Measurements from ENCODE around the gene UBE2G1.

DNA sequence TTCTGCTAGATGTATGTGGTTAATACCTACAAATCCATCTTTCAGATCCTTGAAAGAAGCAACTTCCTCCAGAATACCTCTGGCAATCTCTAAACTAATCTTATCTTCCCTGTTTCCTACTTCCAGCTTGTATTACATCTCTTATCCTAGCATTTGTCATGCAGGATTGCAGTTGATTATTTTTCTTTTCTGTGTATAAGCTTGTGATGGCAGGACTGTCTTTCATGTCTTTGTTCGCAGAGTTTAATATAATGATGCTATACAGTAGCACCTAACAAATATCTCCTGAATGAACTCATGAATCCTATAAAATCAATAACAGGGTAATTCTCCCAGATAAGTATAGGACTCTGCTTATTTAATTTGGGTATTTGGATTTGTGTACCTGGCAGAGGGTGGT is 12.2 kb upstream of the UBE2G1 start:
- TF ChIP-seq RNF2 (IDR thresholded peaks at IDR 0.05; ENCODE audit: borderline replicate concordance, low read depth) = no peak
- TF ChIP-seq, protein P1, sequence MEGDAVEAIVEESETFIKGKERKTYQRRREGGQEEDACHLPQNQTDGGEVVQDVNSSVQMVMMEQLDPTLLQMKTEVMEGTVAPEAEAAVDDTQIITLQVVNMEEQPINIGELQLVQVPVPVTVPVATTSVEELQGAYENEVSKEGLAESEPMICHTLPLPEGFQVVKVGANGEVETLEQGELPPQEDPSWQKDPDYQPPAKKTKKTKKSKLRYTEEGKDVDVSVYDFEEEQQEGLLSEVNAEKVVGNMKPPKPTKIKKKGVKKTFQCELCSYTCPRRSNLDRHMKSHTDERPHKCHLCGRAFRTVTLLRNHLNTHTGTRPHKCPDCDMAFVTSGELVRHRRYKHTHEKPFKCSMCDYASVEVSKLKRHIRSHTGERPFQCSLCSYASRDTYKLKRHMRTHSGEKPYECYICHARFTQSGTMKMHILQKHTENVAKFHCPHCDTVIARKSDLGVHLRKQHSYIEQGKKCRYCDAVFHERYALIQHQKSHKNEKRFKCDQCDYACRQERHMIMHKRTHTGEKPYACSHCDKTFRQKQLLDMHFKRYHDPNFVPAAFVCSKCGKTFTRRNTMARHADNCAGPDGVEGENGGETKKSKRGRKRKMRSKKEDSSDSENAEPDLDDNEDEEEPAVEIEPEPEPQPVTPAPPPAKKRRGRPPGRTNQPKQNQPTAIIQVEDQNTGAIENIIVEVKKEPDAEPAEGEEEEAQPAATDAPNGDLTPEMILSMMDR (IDR thresholded peaks at IDR 0.05) = no peak
- TF ChIP-seq, protein P2, sequence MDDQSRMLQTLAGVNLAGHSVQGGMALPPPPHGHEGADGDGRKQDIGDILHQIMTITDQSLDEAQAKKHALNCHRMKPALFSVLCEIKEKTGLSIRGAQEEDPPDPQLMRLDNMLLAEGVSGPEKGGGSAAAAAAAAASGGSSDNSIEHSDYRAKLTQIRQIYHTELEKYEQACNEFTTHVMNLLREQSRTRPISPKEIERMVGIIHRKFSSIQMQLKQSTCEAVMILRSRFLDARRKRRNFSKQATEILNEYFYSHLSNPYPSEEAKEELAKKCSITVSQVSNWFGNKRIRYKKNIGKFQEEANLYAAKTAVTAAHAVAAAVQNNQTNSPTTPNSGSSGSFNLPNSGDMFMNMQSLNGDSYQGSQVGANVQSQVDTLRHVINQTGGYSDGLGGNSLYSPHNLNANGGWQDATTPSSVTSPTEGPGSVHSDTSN (IDR thresholded peaks at IDR 0.05) = no peak
- TF ChIP-seq, protein P3, sequence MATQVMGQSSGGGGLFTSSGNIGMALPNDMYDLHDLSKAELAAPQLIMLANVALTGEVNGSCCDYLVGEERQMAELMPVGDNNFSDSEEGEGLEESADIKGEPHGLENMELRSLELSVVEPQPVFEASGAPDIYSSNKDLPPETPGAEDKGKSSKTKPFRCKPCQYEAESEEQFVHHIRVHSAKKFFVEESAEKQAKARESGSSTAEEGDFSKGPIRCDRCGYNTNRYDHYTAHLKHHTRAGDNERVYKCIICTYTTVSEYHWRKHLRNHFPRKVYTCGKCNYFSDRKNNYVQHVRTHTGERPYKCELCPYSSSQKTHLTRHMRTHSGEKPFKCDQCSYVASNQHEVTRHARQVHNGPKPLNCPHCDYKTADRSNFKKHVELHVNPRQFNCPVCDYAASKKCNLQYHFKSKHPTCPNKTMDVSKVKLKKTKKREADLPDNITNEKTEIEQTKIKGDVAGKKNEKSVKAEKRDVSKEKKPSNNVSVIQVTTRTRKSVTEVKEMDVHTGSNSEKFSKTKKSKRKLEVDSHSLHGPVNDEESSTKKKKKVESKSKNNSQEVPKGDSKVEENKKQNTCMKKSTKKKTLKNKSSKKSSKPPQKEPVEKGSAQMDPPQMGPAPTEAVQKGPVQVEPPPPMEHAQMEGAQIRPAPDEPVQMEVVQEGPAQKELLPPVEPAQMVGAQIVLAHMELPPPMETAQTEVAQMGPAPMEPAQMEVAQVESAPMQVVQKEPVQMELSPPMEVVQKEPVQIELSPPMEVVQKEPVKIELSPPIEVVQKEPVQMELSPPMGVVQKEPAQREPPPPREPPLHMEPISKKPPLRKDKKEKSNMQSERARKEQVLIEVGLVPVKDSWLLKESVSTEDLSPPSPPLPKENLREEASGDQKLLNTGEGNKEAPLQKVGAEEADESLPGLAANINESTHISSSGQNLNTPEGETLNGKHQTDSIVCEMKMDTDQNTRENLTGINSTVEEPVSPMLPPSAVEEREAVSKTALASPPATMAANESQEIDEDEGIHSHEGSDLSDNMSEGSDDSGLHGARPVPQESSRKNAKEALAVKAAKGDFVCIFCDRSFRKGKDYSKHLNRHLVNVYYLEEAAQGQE (IDR thresholded peaks at IDR 0.05) = no peak
- TF ChIP-seq SMC3 (IDR thresholded peaks at IDR 0.05) = no peak
- no peak for TF ChIP-seq EP300 (IDR thresholded peaks at IDR 0.05)
- TF ChIP-seq MAFK (IDR thresholded peaks at IDR 0.05; ENCODE audit: partially characterized antibody) = no peak
- no peak for TF ChIP-seq HDAC2 (IDR thresholded peaks at IDR 0.05)
